H1 (cell line): ENCODE results near the gene SRP9. TPM values are rescaled to one million over a fixed set of nuclear protein-coding genes. Genes with fewer than 3 reads are reported as not detected.

Source experiments
- CTCF ChIA-PET: fragments of 300-600 bp; sonication (Branson Sonifier 250); formaldehyde crosslinking; loops from one replicate; lab custom pipeline; 2021; ENCODE audit not compliant: partially characterized antibody; lab: Charles Lee
- POLR2A ChIA-PET: fragments of 300-600 bp; sonication (Branson Sonifier 250); formaldehyde crosslinking; loops from one replicate; lab custom pipeline; 2021; ENCODE audit warnings: inconsistent platforms; ENCODE audit not compliant: partially characterized antibody; lab: Charles Lee
- DNase-seq, 2 experiments: peaks; one replicate each; pipeline versions ENCODE4 v3.0.0 to v3.0.0-alpha.2; 2010 to 2022; ENCODE audit warnings: low spot score in 2 of 2, low read depth in 1 of 2, mixed read lengths in 1 of 2
- FAIRE-seq: peaks from 2 replicates; lab custom pipeline; 2011; peaks lifted over from hg19 to GRCh38; lab: Jason Lieb, UNC
- H2AFZ ChIP-seq: 2 replicates; pipeline ENCODE4 v1.8.1; 2012; ENCODE audit warnings: low read length, inconsistent platforms
- H2AK5ac ChIP-seq: 2 replicates; pipeline ENCODE4 v1.6.1; 2013; ENCODE audit warnings: low read depth, low read length
- H2BK120ac ChIP-seq: replicated peaks from 2 replicates; pipeline ENCODE3; 2013; ENCODE audit warnings: low read depth, low read length, inconsistent platforms
- H2BK12ac ChIP-seq: 2 replicates; pipeline ENCODE4 v1.6.1; 2013; ENCODE audit warnings: low read depth, low read length
- H2BK15ac ChIP-seq: 2 replicates; pipeline ENCODE4 v1.6.1; 2013; ENCODE audit warnings: low read length
- H2BK20ac ChIP-seq: 2 replicates; pipeline ENCODE4 v1.6.1; 2013; ENCODE audit warnings: low read length
- H2BK5ac ChIP-seq: 2 replicates; pipeline ENCODE4 v1.6.1; 2013; ENCODE audit warnings: low read depth, low read length
- H3K14ac ChIP-seq: 2 replicates; pipeline ENCODE4 v1.6.1; 2013; ENCODE audit warnings: inconsistent platforms; ENCODE audit not compliant: insufficient read length
- H3K18ac ChIP-seq: 2 replicates; pipeline ENCODE4 v1.6.1; 2013; ENCODE audit warnings: low read length; ENCODE audit errors: extremely low read depth
- H3K23ac ChIP-seq: 2 replicates; pipeline ENCODE4 v1.6.1; 2013; ENCODE audit warnings: inconsistent platforms; ENCODE audit not compliant: insufficient read length
- H3K23me2 ChIP-seq: 2 replicates; pipeline ENCODE4 v1.6.1; 2013; ENCODE audit warnings: low read depth, low read length
- H3K27ac ChIP-seq: 2 replicates; pipeline ENCODE4 v1.6.1; 2011; ENCODE audit warnings: low read depth, low read length, inconsistent platforms
- H3K27me3 ChIP-seq, 4 experiments: replicated peaks in 1 of 4; 1 replicate in 1 of 4; 2 replicates in 3 of 4; pipeline versions ENCODE4 v1.6.1 to v1.8.1; 2011 to 2013; ENCODE audit warnings: low read length in 3 of 4, mild to moderate bottlenecking in 3 of 4, inconsistent platforms in 2 of 4, mixed read lengths in 2 of 4, moderate library complexity in 1 of 4; ENCODE audit not compliant: control insufficient read depth in 3 of 4, insufficient read depth in 3 of 4; ENCODE audit errors: extremely low read depth in 1 of 4
- H3K36me3 ChIP-seq, 4 experiments: 2 replicates each; pipeline versions ENCODE4 v1.6.1 to v1.8.1; 2011 to 2013; ENCODE audit warnings: mild to moderate bottlenecking in 4 of 4, low read length in 3 of 4, moderate library complexity in 2 of 4, control low read depth in 1 of 4, inconsistent platforms in 1 of 4; ENCODE audit not compliant: insufficient read depth in 4 of 4, control insufficient read depth in 2 of 4
- H3K4ac ChIP-seq: replicated peaks from 2 replicates; pipeline ENCODE3; 2013; ENCODE audit warnings: low read length, low read depth, mixed read lengths, inconsistent platforms; ENCODE audit not compliant: insufficient read length
- H3K4me1 ChIP-seq, 4 experiments: replicated peaks in 1 of 4; 1 replicate in 1 of 4; 2 replicates in 3 of 4; pipeline versions ENCODE4 v1.6.1 to v1.8.1; 2011 to 2013; ENCODE audit warnings: low read length in 3 of 4, inconsistent platforms in 2 of 4, mixed read lengths in 1 of 4; ENCODE audit not compliant: insufficient read depth in 4 of 4, control insufficient read depth in 3 of 4
- H3K4me2 ChIP-seq, 2 experiments: 2 replicates each; pipeline versions ENCODE4 v1.6.1 to v1.8.1; 2011 to 2013; ENCODE audit warnings: low read depth in 2 of 2, low read length in 2 of 2, control low read depth in 1 of 2, inconsistent platforms in 1 of 2, mild to moderate bottlenecking in 1 of 2; ENCODE audit not compliant: insufficient read depth in 1 of 2
- H3K4me3 ChIP-seq, 4 experiments: fragments of 200-600, 300-600 bp in 1 of 4; sonication (generic), shearing (Covaris generic), sonication (Bioruptor Twin) in 1 of 4; 2 replicates each; pipeline versions ENCODE4 v1.5.1 to v1.8.1; 2011 to 2016; ENCODE audit warnings: low read length in 4 of 4, low read depth in 3 of 4, control low read depth in 2 of 4, inconsistent platforms in 2 of 4, mild to moderate bottlenecking in 2 of 4, mixed read lengths in 1 of 4, moderate library complexity in 1 of 4; ENCODE audit not compliant: insufficient read depth in 2 of 4; ENCODE audit errors: extremely low read depth in 1 of 4
- H3K56ac ChIP-seq: replicated peaks from 2 replicates; pipeline ENCODE3; 2013; ENCODE audit warnings: low read depth, mild to moderate bottlenecking, mixed read lengths, low read length, inconsistent platforms; ENCODE audit not compliant: insufficient read length
- H3K79me1 ChIP-seq: 2 replicates; pipeline ENCODE4 v1.6.1; 2013; ENCODE audit warnings: low read depth, low read length, control low read depth
- H3K79me2 ChIP-seq, 2 experiments: 2 replicates each; pipeline versions ENCODE4 v1.6.1 to v1.8.1; 2012 to 2013; ENCODE audit warnings: low read length in 2 of 2, mild to moderate bottlenecking in 2 of 2, inconsistent platforms in 1 of 2; ENCODE audit not compliant: insufficient read depth in 2 of 2, control insufficient read depth in 1 of 2
- H3K9ac ChIP-seq, 4 experiments: replicated peaks in 1 of 4; 1 replicate in 1 of 4; 2 replicates in 3 of 4; pipeline versions ENCODE4 v1.6.1 to v1.8.1; 2011 to 2013; ENCODE audit warnings: low read depth in 3 of 4, low read length in 3 of 4, control low read depth in 2 of 4, mild to moderate bottlenecking in 2 of 4, moderate library complexity in 2 of 4, inconsistent platforms in 1 of 4; ENCODE audit errors: extremely low read depth in 1 of 4
- H3K9me3 ChIP-seq, 2 experiments: 2 replicates each; pipeline versions ENCODE4 v1.6.1 to v1.8.1; 2012 to 2013; ENCODE audit warnings: mild to moderate bottlenecking in 2 of 2, moderate library complexity in 2 of 2, control low read depth in 1 of 2, inconsistent platforms in 1 of 2, low read depth in 1 of 2, low read length in 1 of 2, mixed read lengths in 1 of 2; ENCODE audit not compliant: insufficient read depth in 2 of 2
- H4K20me1 ChIP-seq, 2 experiments: replicated peaks in 1 of 2; 2 replicates each; pipeline versions ENCODE3 to v1.8.1; 2011 to 2013; ENCODE audit warnings: inconsistent platforms in 2 of 2, low read length in 2 of 2, mild to moderate bottlenecking in 1 of 2; ENCODE audit not compliant: insufficient read depth in 2 of 2, control insufficient read depth in 1 of 2
- H4K5ac ChIP-seq: 2 replicates; pipeline ENCODE4 v1.6.1; 2013; ENCODE audit warnings: low read length, low read depth, mixed read lengths, inconsistent platforms; ENCODE audit not compliant: insufficient read length
- H4K8ac ChIP-seq: 2 replicates; pipeline ENCODE4 v1.8.0; 2013; ENCODE audit warnings: mild to moderate bottlenecking, moderate library complexity, low read length, inconsistent platforms; ENCODE audit not compliant: insufficient read depth; ENCODE audit errors: extremely low read depth
- H4K91ac ChIP-seq: replicated peaks from 2 replicates; pipeline ENCODE3; 2013; ENCODE audit warnings: low read length, mixed read lengths, inconsistent platforms; ENCODE audit not compliant: insufficient read length
- MAFK ChIP-seq: IDR thresholded peaks from 2 replicates; pipeline ENCODE4 v1.6.1; 2012; ENCODE audit warnings: low read depth, mild to moderate bottlenecking, improper control_type of control experiment, low read length
- POLR2A ChIP-seq, 2 experiments: IDR thresholded peaks; 1 replicate in 1 of 2; 2 replicates in 1 of 2; pipeline ENCODE4 v1.6.1; 2011; ENCODE audit warnings: low read depth in 2 of 2, low read length in 2 of 2, mild to moderate bottlenecking in 2 of 2; ENCODE audit errors: control extremely low read depth in 1 of 2
- WGBS, 2 experiments: shearing (Covaris generic) in 1 of 2; methylation state at CpG; one replicate each; pipeline versions ENCODE4 v1.1.6 to v1.1.7; 2013 to 2015; ENCODE audit warnings: low lambda C conversion rate in 2 of 2, mixed read lengths in 2 of 2, inconsistent platforms in 1 of 2, low coverage in 1 of 2, missing lambda C conversion rate in 1 of 2; ENCODE audit not compliant: insufficient replicate concordance in 2 of 2, insufficient coverage in 1 of 2, insufficient read length in 1 of 2; ENCODE audit errors: extremely low coverage in 1 of 2, missing lambda C conversion rate in 1 of 2; 5-methylcytosine and 5-hydroxymethylcytosine counted together
- polyA plus RNA-seq, 7 experiments: library from polyadenylated mRNA; depleted of rRNA in 3 of 7; stranded (reverse) in 5 of 7; unstranded in 2 of 7; fragments of >200 nt in 5 of 7; fragments of 200-250 nt in 2 of 7; gene quantifications; 1 replicate in 5 of 7; 2 replicates in 1 of 7; 4 replicates in 1 of 7; pipeline versions ENCODE4 v1.2.1 to v1.2.3, GENCODE V29; 2011 to 2013; ENCODE audit warnings: missing spikeins in 2 of 7, mixed read lengths in 2 of 7
- total RNA-seq: library from RNA; stranded (reverse); fragmentation: NEBNext Ultra II Directional; extraction: Animal tissue kit (Norgen Biotek cat#: 25700); gene quantifications from 2 replicates; pipeline ENCODE4 v1.2.1, GENCODE V29; 2021

Gene SRP9
- total and polyA plus RNA-seq, 2 of the 8 experiments (the other 6 are each of a cell fraction or from before 2014, with no cell fraction given): 446 to 572 TPM

- Histone ChIP-seq H4K8ac (no peak overlapping the region), H3K27ac (no peak overlapping the region)
- no peak for TF ChIP-seq MAFK
- no peak for TF ChIP-seq POLR2A (IDR thresholded peaks at IDR 0.05; ENCODE audit: control extremely low read depth in 1 of 2, low read depth in 2 of 2, low read length in 2 of 2)
These were observed 35.8 kb downstream of the SRP9 start for GRCh38 chr1:225813214-225813964.

More at GRCh38 chr1:225813214-225813964, 35.8 kb downstream of the SRP9 start:
- Histone ChIP-seq H3K23me2 (peaks cover 4% of the 10 kb centered on the region; the same call in 1 of the 2 replicates), H3K9me3 (no peaks in the 10 kb centered on the region), H3K79me1 (peaks cover 9% of the 10 kb centered on the region), H3K14ac (no peak overlapping the region), H3K4me3 (no peak overlapping the region), H4K91ac (no peak overlapping the region), H2BK20ac (no peak overlapping the region), H2BK120ac (no peak overlapping the region), H2BK5ac (0 out of 2 replicates have a peak overlapping the region, but pooled peaks have one; percentile 6), H2BK12ac (peak overlapping the region; percentile 52; the same call in 1 of the 2 replicates), H3K4me1 (peaks cover 18 to 43% (median 28%) of the 10 kb centered on the region in 4 experiments), H3K56ac (no peak overlapping the region), H3K4ac (no peak overlapping the region), H3K27me3 (peaks cover 0 to 4% (median 0%) of the 10 kb centered on the region in 4 experiments; a peak in 1 of 7 replicates), H3K23ac (no peak overlapping the region), H3K18ac (no peak overlapping the region), H4K5ac (no peak overlapping the region), H4K20me1 (peaks cover 0 to 2% of the 10 kb centered on the region in 2 experiments), H2AFZ (no peak overlapping the region), H3K36me3 (no peaks in the 10 kb centered on the region), H3K79me2 (peaks cover 0 to 25% of the 10 kb centered on the region in 2 experiments; a peak in 1 of 4 replicates), H2AK5ac (peak overlapping the region; percentile 57), H3K9ac (no peak overlapping the region), H3K4me2 (no peak overlapping the region; a peak in 1 of 4 replicates), H2BK15ac (no peak overlapping the region)
- CTCF ChIA-PET: interaction anchor here (0.6 to 8.4 kb wide), 22 partner anchors 9 to 338 kb away, joined by 3 to 50 read pairs (median 5); partner anchors contain the start of gene SRP9
- 73% methylated on average over 9 of the region's 10 CpGs; no CpG with 5 or more reads in 1 of the 2 experiments for WGBS, 2 experiments
- POLR2A ChIA-PET: interaction anchor here (0.9 to 13.3 kb wide), 11 partner anchors 10 to 86 kb away, joined by 3 to 166 read pairs (median 4); partner anchors contain the start of genes SRP9 and TMEM63A
- DNase-seq (no peak), FAIRE-seq (no peak)
